NCI-H446 (cell line): Measurements from ENCODE around the gene CNKSR3.
A peak's percentile ranks its signal among the peaks of the same experiment; 100 is the strongest.

Experiments
- DNase-seq, 2 experiments: peaks; one replicate each; lab custom pipeline; 2025; lab: John Stamatoyannopoulos, UW

CNKSR3 gene

DNA sequence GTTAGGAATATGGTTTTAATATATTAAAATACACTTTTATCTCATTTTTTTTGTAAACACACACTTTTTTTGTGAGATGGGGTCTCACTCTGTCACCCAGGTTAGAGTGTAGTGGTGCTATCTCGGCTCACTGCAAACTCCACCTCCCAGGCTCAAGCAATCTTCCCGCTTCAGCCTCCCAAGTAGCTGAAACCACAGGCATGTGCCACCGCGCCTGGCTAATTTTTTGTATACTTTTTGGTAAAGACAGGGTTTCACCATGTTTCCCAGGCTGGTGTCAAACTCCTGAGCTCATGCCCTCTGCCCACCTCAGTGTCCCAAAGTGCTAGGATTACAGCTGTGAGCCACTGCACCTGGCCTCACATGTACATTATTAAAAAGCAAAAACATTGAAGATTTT is 164.7 kb downstream of the CNKSR3 start:
- no peak for DNase-seq

DNA sequence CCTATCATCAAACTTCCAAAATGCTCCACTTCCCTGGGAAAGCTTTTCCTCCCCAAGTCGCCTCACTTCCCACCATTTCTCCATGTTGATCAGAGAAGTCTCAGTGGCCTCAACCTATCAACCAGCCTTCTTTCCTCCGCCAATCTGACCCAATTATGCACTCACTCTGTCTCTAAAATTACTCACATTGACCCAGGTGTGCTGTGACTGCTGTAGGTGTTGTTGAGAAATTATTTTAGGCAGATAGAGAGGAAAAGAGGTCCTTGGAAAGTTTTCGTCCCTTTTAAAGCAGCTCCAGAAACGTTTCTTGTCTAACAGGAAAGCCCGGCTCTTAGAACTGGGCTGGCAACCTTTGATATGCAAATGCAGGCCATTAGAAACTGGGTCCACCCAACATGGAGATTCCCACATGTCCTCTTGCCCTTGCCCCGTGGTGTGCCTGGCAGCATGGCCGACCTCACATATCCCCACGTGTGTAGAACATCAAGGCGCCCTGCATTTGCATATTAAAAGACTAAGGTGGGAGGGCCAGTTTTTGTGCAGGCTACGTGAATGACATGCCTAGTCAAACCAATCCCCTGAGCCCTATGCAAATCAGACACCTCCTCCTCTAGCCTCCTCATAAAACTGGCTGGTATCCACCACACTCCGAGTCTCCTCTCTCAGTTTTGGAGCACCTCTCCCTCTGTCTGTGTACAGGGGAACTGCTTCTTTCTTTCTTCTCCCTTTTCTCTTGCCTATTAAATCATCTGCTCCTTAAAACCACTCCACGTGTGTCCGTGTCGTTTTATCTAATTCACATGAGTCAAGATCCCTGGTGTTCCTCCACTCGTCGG is 166.8 kb downstream of the CNKSR3 start:
- peak in 1 of 2 experiments; percentile 42 for DNase-seq

- no peak for DNase-seq
These were observed 168.6 kb downstream of the CNKSR3 start for GRCh38 chr6:154341871-154342270.

DNA sequence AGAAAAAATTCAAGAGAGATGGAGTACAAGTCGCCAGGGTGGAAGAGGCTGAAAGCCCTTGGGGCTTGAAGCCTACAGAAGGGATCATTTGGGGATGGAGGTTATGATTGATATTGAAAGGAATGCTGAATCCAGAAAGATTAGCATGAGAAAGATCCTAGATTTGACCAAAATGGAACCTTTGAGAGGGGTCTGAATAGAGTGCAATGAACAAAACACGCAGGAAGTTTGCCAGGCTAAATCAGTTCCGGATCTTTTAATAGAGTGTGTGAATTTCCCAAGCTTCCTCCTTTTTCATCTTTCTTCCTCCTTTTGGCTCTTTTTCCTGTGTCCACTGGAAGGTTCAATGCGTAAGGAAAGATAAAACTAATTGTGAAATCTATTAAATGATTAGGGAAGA is 169.1 kb downstream of the CNKSR3 start:
- DNase-seq = no peak
